H1 (cell line): Measurements from ENCODE around the gene TMSB15B. TPM values are rescaled to one million over a fixed set of nuclear protein-coding genes. Genes with fewer than 3 reads are reported as not detected.
"Not testable (repeated sequence)": the region's sequence is repeated elsewhere in the genome, so short reads cannot be mapped to it uniquely, and the experiment has no call there.

Experiments used
- CTCF ChIA-PET: fragments of 300-600 bp; sonication (Branson Sonifier 250); formaldehyde crosslinking; loops from one replicate; lab custom pipeline; 2021; ENCODE audit not compliant: partially characterized antibody; lab: Charles Lee
- POLR2A ChIA-PET: fragments of 300-600 bp; sonication (Branson Sonifier 250); formaldehyde crosslinking; loops from one replicate; lab custom pipeline; 2021; ENCODE audit warnings: inconsistent platforms; ENCODE audit not compliant: partially characterized antibody; lab: Charles Lee
- DNase-seq, 2 experiments: peaks; one replicate each; pipeline versions ENCODE4 v3.0.0 to v3.0.0-alpha.2; 2010 to 2022; ENCODE audit warnings: low spot score in 2 of 2, low read depth in 1 of 2, mixed read lengths in 1 of 2
- FAIRE-seq: peaks from 2 replicates; lab custom pipeline; 2011; peaks lifted over from hg19 to GRCh38; lab: Jason Lieb, UNC
- H2AFZ ChIP-seq: 2 replicates; pipeline ENCODE4 v1.8.1; 2012; ENCODE audit warnings: low read length, inconsistent platforms
- H2AK5ac ChIP-seq: 2 replicates; pipeline ENCODE4 v1.6.1; 2013; ENCODE audit warnings: low read depth, low read length
- H2BK120ac ChIP-seq: replicated peaks from 2 replicates; pipeline ENCODE3; 2013; ENCODE audit warnings: low read depth, low read length, inconsistent platforms
- H2BK12ac ChIP-seq: 2 replicates; pipeline ENCODE4 v1.6.1; 2013; ENCODE audit warnings: low read depth, low read length
- H2BK15ac ChIP-seq: 2 replicates; pipeline ENCODE4 v1.6.1; 2013; ENCODE audit warnings: low read length
- H2BK20ac ChIP-seq: 2 replicates; pipeline ENCODE4 v1.6.1; 2013; ENCODE audit warnings: low read length
- H2BK5ac ChIP-seq: 2 replicates; pipeline ENCODE4 v1.6.1; 2013; ENCODE audit warnings: low read depth, low read length
- H3K14ac ChIP-seq: 2 replicates; pipeline ENCODE4 v1.6.1; 2013; ENCODE audit warnings: inconsistent platforms; ENCODE audit not compliant: insufficient read length
- H3K18ac ChIP-seq: 2 replicates; pipeline ENCODE4 v1.6.1; 2013; ENCODE audit warnings: low read length; ENCODE audit errors: extremely low read depth
- H3K23ac ChIP-seq: 2 replicates; pipeline ENCODE4 v1.6.1; 2013; ENCODE audit warnings: inconsistent platforms; ENCODE audit not compliant: insufficient read length
- H3K23me2 ChIP-seq: 2 replicates; pipeline ENCODE4 v1.6.1; 2013; ENCODE audit warnings: low read depth, low read length
- H3K27ac ChIP-seq: 2 replicates; pipeline ENCODE4 v1.6.1; 2011; ENCODE audit warnings: low read depth, low read length, inconsistent platforms
- H3K27me3 ChIP-seq, 4 experiments: replicated peaks in 1 of 4; 1 replicate in 1 of 4; 2 replicates in 3 of 4; pipeline versions ENCODE4 v1.6.1 to v1.8.1; 2011 to 2013; ENCODE audit warnings: low read length in 3 of 4, mild to moderate bottlenecking in 3 of 4, inconsistent platforms in 2 of 4, mixed read lengths in 2 of 4, moderate library complexity in 1 of 4; ENCODE audit not compliant: control insufficient read depth in 3 of 4, insufficient read depth in 3 of 4; ENCODE audit errors: extremely low read depth in 1 of 4
- H3K36me3 ChIP-seq, 4 experiments: 2 replicates each; pipeline versions ENCODE4 v1.6.1 to v1.8.1; 2011 to 2013; ENCODE audit warnings: mild to moderate bottlenecking in 4 of 4, low read length in 3 of 4, moderate library complexity in 2 of 4, control low read depth in 1 of 4, inconsistent platforms in 1 of 4; ENCODE audit not compliant: insufficient read depth in 4 of 4, control insufficient read depth in 2 of 4
- H3K4ac ChIP-seq: replicated peaks from 2 replicates; pipeline ENCODE3; 2013; ENCODE audit warnings: low read length, low read depth, mixed read lengths, inconsistent platforms; ENCODE audit not compliant: insufficient read length
- H3K4me1 ChIP-seq, 4 experiments: replicated peaks in 1 of 4; 1 replicate in 1 of 4; 2 replicates in 3 of 4; pipeline versions ENCODE4 v1.6.1 to v1.8.1; 2011 to 2013; ENCODE audit warnings: low read length in 3 of 4, inconsistent platforms in 2 of 4, mixed read lengths in 1 of 4; ENCODE audit not compliant: insufficient read depth in 4 of 4, control insufficient read depth in 3 of 4
- H3K4me2 ChIP-seq, 2 experiments: 2 replicates each; pipeline versions ENCODE4 v1.6.1 to v1.8.1; 2011 to 2013; ENCODE audit warnings: low read depth in 2 of 2, low read length in 2 of 2, control low read depth in 1 of 2, inconsistent platforms in 1 of 2, mild to moderate bottlenecking in 1 of 2; ENCODE audit not compliant: insufficient read depth in 1 of 2
- H3K4me3 ChIP-seq, 4 experiments: fragments of 200-600, 300-600 bp in 1 of 4; sonication (generic), shearing (Covaris generic), sonication (Bioruptor Twin) in 1 of 4; 2 replicates each; pipeline versions ENCODE4 v1.5.1 to v1.8.1; 2011 to 2016; ENCODE audit warnings: low read length in 4 of 4, low read depth in 3 of 4, control low read depth in 2 of 4, inconsistent platforms in 2 of 4, mild to moderate bottlenecking in 2 of 4, mixed read lengths in 1 of 4, moderate library complexity in 1 of 4; ENCODE audit not compliant: insufficient read depth in 2 of 4; ENCODE audit errors: extremely low read depth in 1 of 4
- H3K56ac ChIP-seq: replicated peaks from 2 replicates; pipeline ENCODE3; 2013; ENCODE audit warnings: low read depth, mild to moderate bottlenecking, mixed read lengths, low read length, inconsistent platforms; ENCODE audit not compliant: insufficient read length
- H3K79me1 ChIP-seq: 2 replicates; pipeline ENCODE4 v1.6.1; 2013; ENCODE audit warnings: low read depth, low read length, control low read depth
- H3K79me2 ChIP-seq, 2 experiments: 2 replicates each; pipeline versions ENCODE4 v1.6.1 to v1.8.1; 2012 to 2013; ENCODE audit warnings: low read length in 2 of 2, mild to moderate bottlenecking in 2 of 2, inconsistent platforms in 1 of 2; ENCODE audit not compliant: insufficient read depth in 2 of 2, control insufficient read depth in 1 of 2
- H3K9ac ChIP-seq, 4 experiments: replicated peaks in 1 of 4; 1 replicate in 1 of 4; 2 replicates in 3 of 4; pipeline versions ENCODE4 v1.6.1 to v1.8.1; 2011 to 2013; ENCODE audit warnings: low read depth in 3 of 4, low read length in 3 of 4, control low read depth in 2 of 4, mild to moderate bottlenecking in 2 of 4, moderate library complexity in 2 of 4, inconsistent platforms in 1 of 4; ENCODE audit errors: extremely low read depth in 1 of 4
- H3K9me3 ChIP-seq, 2 experiments: 2 replicates each; pipeline versions ENCODE4 v1.6.1 to v1.8.1; 2012 to 2013; ENCODE audit warnings: mild to moderate bottlenecking in 2 of 2, moderate library complexity in 2 of 2, control low read depth in 1 of 2, inconsistent platforms in 1 of 2, low read depth in 1 of 2, low read length in 1 of 2, mixed read lengths in 1 of 2; ENCODE audit not compliant: insufficient read depth in 2 of 2
- H4K20me1 ChIP-seq, 2 experiments: replicated peaks in 1 of 2; 2 replicates each; pipeline versions ENCODE3 to v1.8.1; 2011 to 2013; ENCODE audit warnings: inconsistent platforms in 2 of 2, low read length in 2 of 2, mild to moderate bottlenecking in 1 of 2; ENCODE audit not compliant: insufficient read depth in 2 of 2, control insufficient read depth in 1 of 2
- H4K5ac ChIP-seq: 2 replicates; pipeline ENCODE4 v1.6.1; 2013; ENCODE audit warnings: low read length, low read depth, mixed read lengths, inconsistent platforms; ENCODE audit not compliant: insufficient read length
- H4K8ac ChIP-seq: 2 replicates; pipeline ENCODE4 v1.8.0; 2013; ENCODE audit warnings: mild to moderate bottlenecking, moderate library complexity, low read length, inconsistent platforms; ENCODE audit not compliant: insufficient read depth; ENCODE audit errors: extremely low read depth
- H4K91ac ChIP-seq: replicated peaks from 2 replicates; pipeline ENCODE3; 2013; ENCODE audit warnings: low read length, mixed read lengths, inconsistent platforms; ENCODE audit not compliant: insufficient read length
- ASH2L ChIP-seq: fragments of 200-600, 300-600 bp; sonication (generic); IDR thresholded peaks from one replicate; pipeline ENCODE4 v1.7.1; 2017; ENCODE audit warnings: low read length
- BRCA1 ChIP-seq: IDR thresholded peaks from 2 replicates; pipeline ENCODE4 v1.6.1; 2012; ENCODE audit warnings: low read depth, low read length, improper control_type of control experiment
- CBX5 ChIP-seq: fragments of 300-800, 300-1000 bp; sonication (generic); IDR thresholded peaks from 2 replicates; pipeline ENCODE4 v1.7.1; 2016; ENCODE audit warnings: antibody characterized with exemption, low read length, low read depth
- KDM1A ChIP-seq: fragments of 200-600, 300-600 bp; sonication (generic); IDR thresholded peaks from 2 replicates; pipeline ENCODE4 v1.7.1; 2016; ENCODE audit warnings: mild to moderate bottlenecking, low read length, borderline replicate concordance
- NANOG ChIP-seq: IDR thresholded peaks from 2 replicates; pipeline ENCODE4 v1.6.1; 2011; ENCODE audit warnings: low read length, low read depth, mild to moderate bottlenecking, inconsistent platforms; ENCODE audit not compliant: insufficient read depth, poor library complexity, severe bottlenecking
- POU5F1 ChIP-seq: IDR thresholded peaks from 2 replicates; pipeline ENCODE4 v1.6.1; 2011; ENCODE audit warnings: low read depth, mild to moderate bottlenecking, low read length, moderate library complexity
- RXRA ChIP-seq: IDR thresholded peaks from 2 replicates; pipeline ENCODE4 v1.6.1; 2011; ENCODE audit warnings: low read depth, mild to moderate bottlenecking, low read length, moderate library complexity; ENCODE audit not compliant: insufficient read depth
- SP4 ChIP-seq: IDR thresholded peaks from 2 replicates; pipeline ENCODE4 v1.6.1; 2012; ENCODE audit warnings: low read length, inconsistent platforms
- TAF7 ChIP-seq: optimal IDR thresholded peaks from 2 replicates; pipeline ENCODE3; 2011; ENCODE audit warnings: low read depth, mild to moderate bottlenecking, inconsistent platforms, low read length, moderate library complexity, borderline replicate concordance
- WGBS, 2 experiments: shearing (Covaris generic) in 1 of 2; methylation state at CpG; one replicate each; pipeline versions ENCODE4 v1.1.6 to v1.1.7; 2013 to 2015; ENCODE audit warnings: low lambda C conversion rate in 2 of 2, mixed read lengths in 2 of 2, inconsistent platforms in 1 of 2, low coverage in 1 of 2, missing lambda C conversion rate in 1 of 2; ENCODE audit not compliant: insufficient replicate concordance in 2 of 2, insufficient coverage in 1 of 2, insufficient read length in 1 of 2; ENCODE audit errors: extremely low coverage in 1 of 2, missing lambda C conversion rate in 1 of 2; 5-methylcytosine and 5-hydroxymethylcytosine counted together
- polyA plus RNA-seq, 7 experiments: library from polyadenylated mRNA; depleted of rRNA in 3 of 7; stranded (reverse) in 5 of 7; unstranded in 2 of 7; fragments of >200 nt in 5 of 7; fragments of 200-250 nt in 2 of 7; gene quantifications; 1 replicate in 5 of 7; 2 replicates in 1 of 7; 4 replicates in 1 of 7; pipeline versions ENCODE4 v1.2.1 to v1.2.3, GENCODE V29; 2011 to 2013; ENCODE audit warnings: missing spikeins in 2 of 7, mixed read lengths in 2 of 7
- total RNA-seq: library from RNA; stranded (reverse); fragmentation: NEBNext Ultra II Directional; extraction: Animal tissue kit (Norgen Biotek cat#: 25700); gene quantifications from 2 replicates; pipeline ENCODE4 v1.2.1, GENCODE V29; 2021
- TF ChIP-seq, protein P1 (sequence below): IDR thresholded peaks from 2 replicates; pipeline ENCODE4 v1.6.1; 2012; ENCODE audit warnings: inconsistent platforms
- TF ChIP-seq, protein P2 (sequence below): IDR thresholded peaks from 2 replicates; pipeline ENCODE4 v1.6.1; 2012; ENCODE audit warnings: inconsistent platforms

Gene TMSB15B
- total and polyA plus RNA-seq, 2 of the 8 experiments (the other 6 are each of a cell fraction or from before 2014, with no cell fraction given), result 11.7 to 12.1 TPM

DNA sequence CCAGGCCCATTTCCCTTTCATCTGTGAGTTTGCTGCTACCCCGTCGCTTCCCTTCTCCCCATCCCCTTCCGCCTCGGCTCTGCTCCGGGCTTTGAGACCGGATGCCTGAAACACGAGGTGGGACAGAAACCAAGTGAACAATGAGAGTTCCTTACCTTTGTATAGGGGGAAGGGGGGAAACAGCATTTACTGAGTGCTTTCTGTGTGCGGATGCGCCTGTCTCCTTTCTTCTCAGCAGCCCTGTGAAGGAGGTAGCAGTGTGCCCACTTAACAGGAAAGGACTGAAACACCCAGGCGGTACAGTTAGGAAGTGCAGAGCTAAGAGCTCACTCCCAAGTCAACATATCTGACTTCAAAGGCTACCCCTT, 43.2 kb upstream of the TMSB15B start (continued):
- TF ChIP-seq, protein P1, sequence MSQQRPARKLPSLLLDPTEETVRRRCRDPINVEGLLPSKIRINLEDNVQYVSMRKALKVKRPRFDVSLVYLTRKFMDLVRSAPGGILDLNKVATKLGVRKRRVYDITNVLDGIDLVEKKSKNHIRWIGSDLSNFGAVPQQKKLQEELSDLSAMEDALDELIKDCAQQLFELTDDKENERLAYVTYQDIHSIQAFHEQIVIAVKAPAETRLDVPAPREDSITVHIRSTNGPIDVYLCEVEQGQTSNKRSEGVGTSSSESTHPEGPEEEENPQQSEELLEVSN, result 0 out of 2 replicates have a peak, but pooled peaks have one; percentile 31
- TF ChIP-seq POU5F1 (no peak), BRCA1 (no peak), RXRA (no peak), KDM1A (no peak), SP4 (no peak), TAF7 (no peak), NANOG (no peak), CBX5 (no peak), ASH2L (peak; percentile 54)
- TF ChIP-seq, protein P2, sequence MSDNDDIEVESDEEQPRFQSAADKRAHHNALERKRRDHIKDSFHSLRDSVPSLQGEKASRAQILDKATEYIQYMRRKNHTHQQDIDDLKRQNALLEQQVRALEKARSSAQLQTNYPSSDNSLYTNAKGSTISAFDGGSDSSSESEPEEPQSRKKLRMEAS, result peak; percentile 79

DNA sequence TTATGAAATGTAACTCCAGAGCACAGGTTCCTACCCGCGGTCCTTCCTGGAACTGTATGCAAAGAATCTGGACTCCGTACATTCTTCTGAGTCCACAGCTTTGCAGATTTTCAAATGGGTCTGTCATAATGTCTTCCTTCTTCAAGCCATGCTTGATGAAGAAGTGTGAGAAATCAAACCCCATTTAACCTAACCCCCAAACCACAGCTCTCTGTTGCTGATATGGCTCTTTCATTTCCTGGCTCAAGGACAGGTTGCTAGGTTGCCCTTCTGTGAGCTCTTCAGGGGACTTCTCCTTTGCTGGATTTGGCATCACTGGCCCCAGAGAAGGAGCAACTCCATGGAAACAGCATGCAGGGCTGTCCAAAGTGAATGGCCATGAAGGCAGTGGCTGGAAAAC, 41.9 kb upstream of the TMSB15B start:
- H3K27me3 ChIP-seq, H3K56ac ChIP-seq, H3K4ac ChIP-seq, H3K18ac ChIP-seq, H4K8ac ChIP-seq, H2BK5ac ChIP-seq, H3K36me3 ChIP-seq, H3K79me1 ChIP-seq, H3K4me1 ChIP-seq, H2AK5ac ChIP-seq, H3K14ac ChIP-seq, H3K9me3 ChIP-seq, H3K23me2 ChIP-seq, H4K20me1 ChIP-seq, H4K91ac ChIP-seq, H3K4me2 ChIP-seq, DNase-seq, H2AFZ ChIP-seq, CTCF ChIA-PET, H3K4me3 ChIP-seq, H3K23ac ChIP-seq, H2BK15ac ChIP-seq, H3K79me2 ChIP-seq, H3K27ac ChIP-seq, H3K9ac ChIP-seq, POLR2A ChIA-PET, H2BK12ac ChIP-seq, H2BK20ac ChIP-seq, H2BK120ac ChIP-seq, H4K5ac ChIP-seq: not testable (repeated sequence)
- FAIRE-seq, result peak; percentile 45
- WGBS, 2 experiments, result 90% methylated on average over 3 of the region's 3 CpGs; no CpG with 5 or more reads in 1 of the 2 experiments
